GM18502 (cell line): Measurements from ENCODE around the gene TRIM44.
A peak's percentile ranks its signal among the peaks of the same experiment; 100 is the strongest.
"Not testable (repeated sequence)": the region's sequence is repeated elsewhere in the genome, so short reads cannot be mapped to it uniquely, and the experiment has no call there.

Source experiments
- ATAC-seq: cut with Tn5 transposase; IDR thresholded peaks from one replicate; pipeline ENCODE4 v1.9.1; 2021; ENCODE audit warnings: mild to moderate bottlenecking; ENCODE audit not compliant: unreplicated experiment, poor library complexity

The TRIM44 gene

DNA sequence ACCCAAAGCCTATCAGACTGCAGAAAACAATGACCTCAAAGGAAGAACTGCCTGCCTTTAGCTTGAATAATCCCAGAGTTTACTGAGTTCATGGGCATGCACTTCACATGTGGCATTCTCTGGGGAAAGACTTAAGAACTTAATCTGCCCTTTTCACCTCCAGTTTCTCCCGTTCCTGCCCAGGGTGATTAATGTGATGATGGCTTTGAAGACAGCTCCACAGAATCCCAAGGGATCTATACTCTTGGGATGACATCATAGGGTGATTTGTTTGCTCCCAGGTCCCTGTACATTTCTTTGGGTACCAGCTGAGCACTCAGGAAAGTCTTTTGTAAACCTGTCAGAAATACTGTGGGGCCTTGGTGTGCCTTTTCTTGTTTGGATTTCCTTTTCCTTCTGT lies 30.3 kb upstream of the TRIM44 start:
- ATAC-seq: no peak

DNA sequence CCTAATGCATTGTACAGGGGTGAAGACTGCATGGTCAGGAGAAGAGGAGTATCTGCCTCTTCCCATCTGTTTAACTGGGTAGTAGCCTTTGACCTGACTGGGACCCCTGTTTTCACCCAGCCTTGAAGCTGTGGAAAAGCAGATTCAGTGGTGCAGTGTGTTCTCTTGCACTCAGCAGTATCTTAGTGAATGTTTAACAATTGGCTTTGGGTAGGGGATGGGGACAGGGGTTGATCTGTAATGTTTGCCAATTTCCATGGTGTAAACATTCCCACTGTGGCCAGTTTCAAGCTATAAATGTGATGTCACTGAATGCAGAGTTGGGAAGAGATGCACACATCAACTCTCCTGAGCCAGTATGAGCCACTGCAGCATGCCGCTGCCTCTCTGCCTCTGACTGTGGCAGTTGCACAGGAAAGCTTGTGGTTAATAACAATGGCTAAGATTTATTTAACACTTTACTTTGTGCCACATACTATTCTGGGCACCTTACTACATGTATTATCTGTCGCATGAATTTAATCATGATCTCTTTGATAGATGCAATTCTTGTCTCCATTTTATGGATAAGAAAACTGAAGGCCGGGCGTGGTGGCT lies 28.6 kb upstream of the TRIM44 start:
- ATAC-seq: no peak

DNA sequence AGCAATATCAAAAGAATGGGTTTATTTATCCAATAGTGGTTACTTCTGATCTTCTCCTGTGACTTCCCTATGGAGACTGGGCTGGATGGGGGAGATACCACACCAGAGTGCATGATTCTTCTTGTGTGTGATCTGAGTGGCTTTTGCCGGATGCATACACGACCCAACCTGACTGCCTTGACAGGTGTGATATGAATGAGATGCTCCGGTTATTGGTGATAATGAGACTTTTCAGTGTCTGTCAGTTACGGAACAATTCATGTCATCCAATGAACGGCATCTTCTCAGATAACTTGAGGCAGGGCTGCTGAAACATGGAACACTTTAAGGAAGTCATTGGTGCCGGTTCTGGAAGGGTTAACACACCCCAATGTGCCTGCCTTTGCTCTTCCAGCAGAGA lies 26.6 kb upstream of the TRIM44 start:
- ATAC-seq: no peak

DNA sequence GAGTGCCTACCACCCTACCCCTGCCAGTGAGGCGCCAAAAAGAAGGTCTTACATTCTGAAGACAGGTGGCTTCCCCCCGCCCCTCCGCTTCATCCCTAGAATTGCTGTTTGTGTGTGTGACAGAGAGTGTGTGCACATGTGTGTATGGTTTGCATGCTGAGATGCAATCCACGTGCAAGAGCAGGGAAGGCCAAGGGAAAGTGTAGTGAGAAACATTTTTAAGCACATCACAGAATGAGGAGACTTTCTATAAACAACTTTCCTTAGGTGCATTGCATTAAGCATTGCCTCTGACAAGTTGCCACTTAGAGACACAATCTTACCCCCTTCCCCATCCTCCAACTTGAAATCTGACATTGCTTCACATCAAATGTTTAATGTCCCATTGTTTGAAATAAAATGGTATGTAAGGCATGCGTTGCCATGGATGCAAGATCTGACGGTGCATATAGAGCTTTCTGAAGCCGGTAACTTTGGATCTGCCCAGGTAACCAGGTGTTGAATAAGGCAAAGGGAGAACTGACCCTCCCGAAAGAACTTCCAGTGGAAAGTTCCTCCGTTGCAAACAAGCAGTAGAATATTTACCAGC lies 22.9 kb upstream of the TRIM44 start:
- no peak for ATAC-seq

DNA sequence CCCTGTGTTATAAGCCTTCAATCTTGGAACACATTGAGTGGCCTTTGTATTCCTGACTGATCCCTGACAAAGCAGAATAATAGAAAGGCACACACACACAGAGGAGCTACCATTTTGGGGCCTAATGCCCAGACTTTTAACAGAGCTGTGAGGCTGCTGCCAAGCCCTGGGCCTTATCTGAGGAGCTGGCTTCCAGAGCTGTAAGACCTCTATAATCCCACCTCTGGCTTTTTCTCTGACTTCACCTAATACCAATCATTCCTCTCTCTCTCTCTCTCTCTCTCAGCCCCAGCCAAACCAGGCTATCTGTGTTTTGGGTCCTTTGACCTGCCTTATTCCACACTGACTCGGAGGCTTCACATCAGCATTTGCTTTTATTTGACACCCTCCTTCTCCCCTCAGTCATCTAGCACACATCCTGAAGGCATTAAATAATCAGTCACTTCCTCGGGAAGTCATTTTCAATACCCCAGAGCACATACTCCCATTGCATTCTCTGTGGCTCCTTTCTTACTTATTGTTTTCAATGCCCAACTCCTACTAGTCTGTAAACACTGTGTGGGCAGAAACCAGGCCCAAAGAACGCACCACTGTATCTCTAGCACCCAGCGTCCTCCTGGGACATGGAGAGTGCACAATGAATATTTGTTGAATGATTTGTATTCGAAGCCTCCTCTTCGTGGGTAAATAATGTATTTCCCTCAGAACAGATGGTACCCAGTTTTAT lies 21.2 kb upstream of the TRIM44 start:
- ATAC-seq: no peak

DNA sequence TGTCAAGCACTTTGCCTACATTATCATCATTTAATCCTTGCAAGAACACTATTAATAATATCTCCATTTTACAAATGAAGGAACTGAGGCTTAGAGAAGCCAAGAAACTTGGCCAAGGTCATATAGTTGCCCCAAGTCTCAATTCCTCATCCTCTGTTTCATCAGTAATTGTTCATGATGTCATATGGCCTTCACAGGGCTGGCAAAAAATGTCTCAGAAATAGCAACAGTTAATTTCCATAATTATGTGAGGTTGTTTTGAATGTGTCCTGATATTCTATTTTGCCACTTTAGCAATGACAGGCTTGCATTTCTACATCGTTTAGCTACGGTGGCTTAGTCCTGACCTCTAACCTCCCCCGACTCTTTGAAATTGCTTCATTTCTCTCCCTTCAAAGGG lies 20.6 kb upstream of the TRIM44 start:
- ATAC-seq: no peak

DNA sequence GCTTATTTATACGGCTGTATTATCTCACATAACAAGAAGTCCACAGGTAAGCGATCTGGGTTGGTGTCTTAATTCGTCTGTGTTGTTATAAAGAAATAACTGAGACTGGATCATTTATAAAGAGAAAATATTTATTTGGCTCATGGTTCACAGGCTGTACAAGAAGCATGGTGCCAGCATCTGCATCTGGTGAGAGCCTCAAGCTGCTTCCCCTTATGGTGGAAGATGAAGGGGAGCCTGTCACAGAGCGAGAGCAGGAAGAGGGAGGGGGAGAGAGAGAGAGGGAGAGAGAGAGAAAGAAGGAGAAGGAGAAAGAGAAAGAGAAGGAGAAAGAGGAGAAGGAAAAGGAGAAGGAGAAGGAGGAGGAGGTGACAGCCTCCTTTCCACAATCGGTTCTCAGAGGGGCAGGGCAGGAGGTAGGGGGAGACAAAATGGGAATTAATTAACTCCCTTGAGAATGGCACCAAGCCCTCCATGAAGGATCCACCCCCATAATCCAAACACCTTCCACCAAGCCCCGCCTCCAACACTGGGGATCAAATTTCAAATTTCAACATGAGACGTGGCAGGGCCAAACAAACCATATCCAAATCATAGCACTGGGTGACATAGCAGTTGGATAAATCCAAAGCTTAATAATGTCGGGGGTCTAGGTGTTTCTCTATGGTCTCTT lies 15.0 kb upstream of the TRIM44 start:
- ATAC-seq: no peak

DNA sequence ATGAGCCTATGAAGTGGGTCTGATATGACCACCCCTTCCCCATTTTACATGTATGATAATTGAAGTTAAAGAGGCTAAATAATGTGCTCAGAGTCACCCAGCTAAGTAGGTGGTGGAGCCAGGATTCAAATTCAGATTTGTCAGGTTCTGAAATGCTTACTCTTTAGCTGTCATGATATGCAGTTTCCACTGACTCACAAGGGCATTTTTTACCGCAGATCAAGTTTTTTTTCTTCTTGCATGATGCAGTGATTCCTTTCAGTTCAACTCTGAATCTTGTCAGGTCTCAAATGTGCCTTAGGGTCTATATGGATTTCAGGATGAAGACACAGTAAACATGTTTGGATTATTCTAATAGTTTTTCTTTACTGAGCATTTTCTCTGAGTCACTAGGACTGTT lies 12.6 kb upstream of the TRIM44 start:
- no peak for ATAC-seq

DNA sequence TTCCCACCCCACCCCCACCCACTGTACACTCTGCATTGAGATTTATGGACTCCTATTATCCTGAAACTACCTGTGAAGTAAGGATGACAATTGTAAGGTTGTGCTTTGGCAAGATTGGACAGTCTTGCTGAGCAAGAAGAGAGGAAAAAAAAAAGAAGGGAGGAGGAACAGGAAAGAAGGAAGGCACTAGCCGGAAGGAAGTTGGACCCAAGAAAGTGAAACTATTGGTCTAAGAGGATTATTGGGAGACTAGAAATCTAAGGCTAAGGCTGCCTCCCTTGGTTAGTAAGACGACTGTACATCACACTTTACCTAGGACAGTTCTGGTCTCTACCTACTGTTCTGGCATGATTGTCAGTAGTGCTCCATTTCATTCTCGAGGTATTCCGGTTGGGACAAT lies 12.1 kb upstream of the TRIM44 start:
- no peak for ATAC-seq

DNA sequence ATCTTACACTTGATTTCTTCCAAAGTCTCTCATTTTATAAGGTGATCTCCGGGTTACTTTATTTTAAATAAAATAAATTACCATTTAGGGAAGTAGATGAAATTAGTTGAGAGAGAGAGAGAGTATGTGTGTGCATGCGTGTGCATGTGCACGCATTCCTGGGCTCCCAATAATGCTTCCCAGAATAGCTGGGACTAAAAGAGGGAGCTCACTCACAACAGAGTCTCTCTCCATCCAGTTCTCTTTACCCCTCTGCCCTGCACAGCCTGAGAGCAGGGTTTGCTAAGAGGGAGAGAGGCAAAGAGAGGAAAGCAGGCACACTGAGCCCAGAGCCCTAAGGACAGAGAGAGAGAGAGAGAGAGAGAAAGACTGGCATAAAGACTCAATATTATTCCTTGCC lies 11.3 kb upstream of the TRIM44 start:
- ATAC-seq: no peak

DNA sequence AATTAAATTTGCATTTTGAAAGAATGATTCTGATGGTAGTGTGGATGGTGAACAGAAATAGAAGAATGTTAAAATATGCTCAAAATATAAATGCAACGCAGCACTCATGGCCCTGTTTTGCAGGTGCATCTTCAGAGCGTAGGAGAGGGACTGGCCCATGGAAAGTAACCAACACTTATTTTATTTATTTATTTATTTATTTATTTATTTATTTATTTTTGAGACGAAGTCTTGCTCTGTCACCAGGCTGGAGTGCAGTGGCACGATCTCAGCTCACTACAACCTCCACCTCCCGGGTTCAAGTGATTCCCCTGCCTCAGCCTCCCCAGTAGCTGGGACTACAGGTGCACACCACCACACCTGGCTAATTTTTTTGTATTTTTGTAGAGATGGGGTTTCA lies 9.8 kb upstream of the TRIM44 start:
- ATAC-seq: not testable (repeated sequence)

DNA sequence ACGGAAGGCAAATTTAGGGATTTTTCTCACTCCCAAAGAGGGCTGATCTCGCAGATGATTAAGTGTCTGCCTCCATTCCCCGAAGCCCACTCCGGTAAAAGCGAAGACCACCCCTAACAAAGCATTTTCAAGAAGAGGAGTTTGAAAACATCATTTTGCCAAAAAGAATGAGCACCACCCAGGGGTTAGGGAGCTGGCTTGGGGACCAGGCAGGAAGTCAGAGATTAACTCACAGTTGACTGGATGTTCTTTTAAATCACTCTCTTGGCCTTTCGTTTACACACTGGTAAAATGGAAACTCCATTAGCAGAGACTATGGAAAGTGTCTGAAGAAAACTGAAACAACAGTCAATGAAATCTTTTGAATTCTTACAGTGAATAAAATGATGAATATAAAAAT lies 7.9 kb upstream of the TRIM44 start:
- no peak for ATAC-seq

DNA sequence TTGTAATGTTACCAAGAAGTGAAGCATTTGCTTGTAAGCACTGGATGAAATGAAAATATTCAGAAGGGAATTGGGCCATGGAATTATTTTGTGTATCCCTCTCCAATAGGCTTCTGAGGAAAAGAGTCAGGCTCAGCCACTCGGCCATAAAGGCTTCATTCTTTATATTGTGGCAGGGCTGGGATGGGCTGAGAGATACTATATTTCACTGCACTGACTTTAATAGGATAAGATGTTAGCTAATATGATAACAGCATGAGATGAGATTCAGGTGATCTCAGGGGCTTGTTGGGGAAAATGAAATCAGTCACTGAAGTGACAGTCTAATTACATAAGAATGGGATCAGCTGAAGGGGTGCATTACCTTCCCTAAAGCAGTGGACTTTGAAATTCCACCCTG lies 7.3 kb upstream of the TRIM44 start:
- no peak for ATAC-seq

DNA sequence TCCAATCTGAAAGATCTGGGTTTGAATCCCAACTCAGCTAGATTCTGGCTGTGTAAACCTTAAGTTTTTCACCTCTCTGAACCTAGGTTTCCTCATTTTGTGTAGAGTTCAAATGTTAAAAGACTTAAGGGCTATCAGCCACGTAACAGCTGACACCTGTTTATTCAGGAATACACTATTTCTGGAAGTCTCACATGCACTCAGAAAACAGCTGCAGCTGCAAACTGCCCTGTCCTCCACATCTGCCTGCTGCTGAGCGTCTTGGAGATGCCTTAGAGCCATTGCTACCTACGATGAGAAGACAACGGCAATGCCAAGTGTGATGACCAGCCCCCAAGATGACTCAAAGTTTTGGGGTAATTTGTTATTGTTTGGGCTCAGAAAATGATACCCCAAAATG lies 6.7 kb upstream of the TRIM44 start:
- ATAC-seq: no peak

DNA sequence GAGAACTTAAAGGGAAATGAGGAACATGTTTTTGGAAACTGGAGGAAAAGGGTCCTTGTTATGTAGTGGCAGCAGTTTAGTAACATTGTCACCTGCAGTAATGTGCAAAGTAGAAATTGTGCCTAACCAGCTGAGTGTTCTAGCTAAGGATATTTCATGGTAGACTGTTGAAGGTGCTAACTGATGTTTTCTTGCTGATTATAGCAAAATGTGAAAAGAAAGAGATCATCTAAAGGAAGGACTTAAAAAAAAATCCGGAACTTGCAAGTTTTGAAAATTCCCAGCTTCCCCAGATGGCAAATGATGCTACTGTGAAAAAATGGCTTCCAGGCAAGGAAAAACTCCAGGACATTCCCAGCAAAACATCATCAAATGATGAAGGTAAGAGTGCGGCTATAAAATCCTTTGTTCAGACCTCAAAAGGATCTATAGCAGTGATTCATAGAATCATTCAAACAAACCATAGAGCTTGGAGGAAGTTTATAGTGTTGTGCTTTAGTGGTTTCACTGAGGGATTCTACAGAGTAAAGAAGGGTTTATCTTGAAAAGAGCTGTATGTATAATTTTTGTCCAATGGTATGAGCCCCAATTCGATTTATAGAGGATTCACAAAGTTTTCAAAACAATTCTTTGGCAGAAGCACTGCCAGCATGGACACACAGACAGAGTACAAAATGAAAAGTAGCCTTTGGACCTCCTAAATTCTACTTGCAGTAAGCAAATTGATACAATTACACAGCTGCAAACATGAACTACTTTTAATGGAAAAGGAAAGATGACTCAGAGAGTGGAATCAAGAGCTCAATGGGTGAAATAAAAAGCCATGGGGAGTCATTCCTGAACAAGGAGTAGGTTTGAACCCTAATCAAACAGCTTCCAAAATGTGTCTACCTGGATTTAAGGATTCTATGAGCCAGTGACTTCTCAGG lies 4.3 kb upstream of the TRIM44 start:
- no peak for ATAC-seq

DNA sequence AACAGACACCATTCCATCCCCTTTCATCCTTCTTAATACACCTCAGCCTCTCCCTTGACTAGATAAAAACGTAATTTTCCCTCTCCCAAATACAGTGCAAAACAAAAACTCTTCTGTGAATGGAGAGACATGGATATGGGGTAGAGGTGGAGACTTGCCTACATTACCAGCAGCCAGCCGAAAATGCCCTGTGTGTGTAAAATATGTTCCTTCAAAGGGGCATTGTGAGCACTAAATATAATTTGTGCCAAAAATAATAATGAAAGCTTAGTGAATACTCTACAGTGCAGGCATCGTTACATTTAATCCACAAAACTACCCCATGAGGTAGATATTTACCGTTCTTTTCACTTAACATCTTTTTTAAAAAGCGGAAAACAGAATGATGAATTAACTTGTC lies 1.0 kb upstream of the TRIM44 start:
- no peak for ATAC-seq

DNA sequence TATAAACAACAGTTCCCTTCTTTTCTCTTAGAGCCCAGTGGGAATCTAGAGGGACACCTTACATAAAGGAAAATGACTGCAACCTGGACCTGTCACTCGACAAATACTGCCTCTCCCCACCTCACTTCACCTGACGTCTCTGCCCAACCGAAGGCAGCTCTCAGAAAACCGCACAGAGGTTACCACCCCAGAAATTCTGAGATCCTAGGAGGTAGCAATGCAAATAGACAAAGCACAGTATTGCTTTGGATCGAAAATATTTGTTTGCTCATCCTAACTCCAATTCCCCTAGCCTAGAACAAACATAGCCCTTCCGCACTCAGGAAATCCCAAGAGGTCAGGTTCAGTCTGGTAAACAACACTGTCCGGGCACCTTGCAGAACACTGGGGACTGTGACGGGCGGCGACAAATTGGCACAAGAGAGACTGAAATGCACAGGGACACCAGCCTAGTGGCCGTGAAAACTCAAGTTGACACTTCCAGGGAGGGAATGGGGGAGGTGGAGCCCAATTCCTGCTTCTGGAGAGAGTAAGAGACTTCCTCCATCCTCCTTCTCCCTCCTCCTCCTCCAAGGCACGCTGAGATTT lies 420 bp upstream of the TRIM44 start:
- peak; percentile 52 for ATAC-seq

DNA sequence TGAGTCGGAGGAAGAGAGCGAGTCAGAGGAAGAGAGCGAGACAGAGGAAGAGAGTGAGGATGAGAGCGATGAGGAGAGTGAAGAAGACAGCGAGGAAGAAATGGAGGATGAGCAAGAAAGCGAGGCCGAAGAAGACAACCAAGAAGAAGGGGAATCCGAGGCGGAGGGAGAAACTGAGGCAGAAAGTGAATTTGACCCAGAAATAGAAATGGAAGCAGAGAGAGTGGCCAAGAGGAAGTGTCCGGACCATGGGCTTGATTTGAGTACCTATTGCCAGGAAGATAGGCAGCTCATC lies 780 bp downstream of the TRIM44 start:
- no peak for ATAC-seq

DNA sequence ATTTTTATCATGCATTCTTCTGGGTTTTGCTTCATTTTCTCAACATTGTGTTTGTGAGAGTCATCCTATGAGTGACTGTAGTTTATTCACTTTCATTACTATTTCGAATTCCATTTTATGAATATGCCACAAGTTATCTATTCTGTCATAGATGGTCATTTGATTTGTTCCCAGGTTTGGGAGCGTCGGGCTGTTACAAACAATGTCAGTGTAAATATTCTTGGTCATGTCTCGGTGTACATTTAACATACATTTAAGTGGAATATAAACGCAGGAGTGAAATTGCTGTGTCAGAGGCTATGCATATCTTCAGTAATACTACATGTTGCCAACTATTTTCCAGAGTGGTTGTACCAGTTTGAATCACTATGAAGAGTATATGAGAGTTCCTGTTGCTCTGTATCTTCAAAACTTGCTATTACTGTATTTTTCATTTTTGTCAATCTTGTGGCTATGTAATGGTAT lies 2.4 kb downstream of the TRIM44 start:
- ATAC-seq: no peak

DNA sequence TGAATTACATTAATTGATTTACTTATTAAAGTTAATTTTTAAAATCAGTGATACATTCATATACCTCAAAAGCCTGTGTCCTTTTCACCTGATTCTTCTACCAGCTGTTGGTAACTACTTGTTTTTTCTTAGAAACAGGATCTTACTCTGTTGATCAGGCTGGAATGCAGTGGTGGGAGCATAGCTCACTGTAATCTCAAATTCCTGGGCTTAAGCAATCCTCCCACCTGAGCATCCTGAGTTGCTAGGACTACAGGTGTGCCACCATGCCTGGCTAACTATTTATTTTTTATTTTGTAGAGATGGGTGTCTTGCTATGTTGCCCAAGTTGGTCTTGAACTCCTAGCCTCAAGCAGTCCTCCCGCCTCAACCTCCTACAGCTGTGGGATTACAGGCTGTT lies 4.7 kb downstream of the TRIM44 start:
- no peak for ATAC-seq
